SK-N-SH (cell line): ENCODE results near the gene TERT. TPM values are rescaled to one million over a fixed set of nuclear protein-coding genes. Genes with fewer than 3 reads are reported as not detected.

Experiments
- CTCF ChIA-PET: fragments of 300-600, 350-600 bp; formaldehyde crosslinking; extraction: SDS; loops from one replicate; lab custom pipeline; 2021; lab: Yijun Ruan, JAX
- POLR2A ChIA-PET: fragments of 350-600 bp; sonication (Branson Sonifier 250); formaldehyde crosslinking; extraction: SDS; loops from one replicate; lab custom pipeline; 2020; ENCODE audit warnings: antibody characterized with exemption, inconsistent platforms; lab: Yijun Ruan, JAX
- DNase-seq: peaks from one replicate; pipeline ENCODE4 v3.0.0; 2012
- H2AFZ ChIP-seq: fragments of 200-600 bp; sonication (generic); 2 replicates; pipeline ENCODE4 v1.8.1; 2016; ENCODE audit warnings: antibody characterized with exemption, mild to moderate bottlenecking, low read depth
- H3F3A ChIP-seq: fragments of 200-600 bp; sonication (generic); replicated peaks from 2 replicates; pipeline ENCODE3; 2016; ENCODE audit warnings: antibody characterized with exemption, mild to moderate bottlenecking; ENCODE audit not compliant: insufficient read depth
- H3K27ac ChIP-seq, 2 experiments: fragments of 200-500 bp in 1 of 2; fragments of 200-600 bp in 1 of 2; sonication (Bioruptor generic) in 1 of 2; sonication (generic), shearing (Covaris generic) in 1 of 2; 2 replicates each; pipeline versions ENCODE4 v1.5.1 to v1.6.1; 2014 to 2016; ENCODE audit warnings: low read depth in 2 of 2, inconsistent platforms in 1 of 2, low read length in 1 of 2, mild to moderate bottlenecking in 1 of 2, mixed read lengths in 1 of 2
- H3K27me3 ChIP-seq: fragments of 200-600 bp; sonication (generic), shearing (Covaris generic); 2 replicates; pipeline ENCODE4 v1.6.1; 2016; ENCODE audit warnings: mixed run types; ENCODE audit not compliant: insufficient read depth
- H3K36me3 ChIP-seq, 2 experiments: fragments of 200-500 bp in 1 of 2; fragments of 200-600 bp in 1 of 2; sonication (Bioruptor generic) in 1 of 2; sonication (generic) in 1 of 2; replicated peaks in 1 of 2; 2 replicates each; pipeline versions ENCODE3 to v1.5.1; 2014 to 2016; ENCODE audit warnings: low read length in 1 of 2, mild to moderate bottlenecking in 1 of 2; ENCODE audit not compliant: insufficient read depth in 2 of 2, control insufficient read depth in 1 of 2
- H3K4me1 ChIP-seq, 2 experiments: fragments of 200-500 bp in 1 of 2; fragments of 200-600 bp in 1 of 2; sonication (Bioruptor generic) in 1 of 2; sonication (generic), shearing (Covaris generic) in 1 of 2; 2 replicates each; pipeline versions ENCODE4 v1.5.1 to v1.6.1; 2014 to 2016; ENCODE audit warnings: low read depth in 1 of 2, low read length in 1 of 2, mixed run types in 1 of 2; ENCODE audit not compliant: insufficient read depth in 2 of 2, control insufficient read depth in 1 of 2
- H3K4me2 ChIP-seq: fragments of 200-600 bp; sonication (generic), shearing (Covaris generic); 2 replicates; pipeline ENCODE4 v1.6.1; 2017; ENCODE audit warnings: mixed run types
- H3K4me3 ChIP-seq, 2 experiments: fragments of 200-500 bp in 1 of 2; fragments of 200-600 bp in 1 of 2; sonication (Bioruptor generic) in 1 of 2; sonication (generic), shearing (Covaris generic) in 1 of 2; 2 replicates each; pipeline versions ENCODE4 v1.5.1 to v1.8.1; 2014 to 2016; ENCODE audit warnings: low read depth in 2 of 2, inconsistent platforms in 1 of 2, low read length in 1 of 2, mild to moderate bottlenecking in 1 of 2, mixed read lengths in 1 of 2, moderate library complexity in 1 of 2
- H3K79me2 ChIP-seq: fragments of 200-600 bp; sonication (generic); 2 replicates; pipeline ENCODE4 v1.8.1; 2017; ENCODE audit warnings: mild to moderate bottlenecking; ENCODE audit not compliant: insufficient read depth
- H3K9ac ChIP-seq: fragments of 200-600 bp; sonication (generic); 2 replicates; pipeline ENCODE4 v1.6.1; 2017; ENCODE audit warnings: mixed run types
- H3K9me2 ChIP-seq: fragments of 200-600 bp; sonication (generic); 2 replicates; pipeline ENCODE4 v1.6.1; 2017; ENCODE audit warnings: mixed run types
- H3K9me3 ChIP-seq: fragments of 200-600 bp; sonication (generic); 2 replicates; pipeline ENCODE4 v1.6.1; 2017; ENCODE audit warnings: mixed run types, mild to moderate bottlenecking, moderate library complexity
- H4K20me1 ChIP-seq: fragments of 200-600 bp; sonication (generic); 2 replicates; pipeline ENCODE4 v1.6.1; 2017; ENCODE audit warnings: mild to moderate bottlenecking, mixed run types; ENCODE audit not compliant: insufficient read depth
- FOXJ3 ChIP-seq: sonication (generic); formaldehyde crosslinking; IDR thresholded peaks from 2 replicates; pipeline ENCODE4 v1.5.1; 2020; ENCODE audit warnings: mild to moderate bottlenecking, missing genetic modification reagents
- GABPA ChIP-seq: IDR thresholded peaks from 2 replicates; pipeline ENCODE4 v1.4.0; 2012; ENCODE audit warnings: low read depth, mild to moderate bottlenecking
- GATA2 ChIP-seq: sonication (generic); formaldehyde crosslinking; IDR thresholded peaks from 2 replicates; pipeline ENCODE4 v1.5.0; 2020; ENCODE audit warnings: mild to moderate bottlenecking, missing genetic modification reagents
- MAX ChIP-seq: IDR thresholded peaks from 2 replicates; pipeline ENCODE4 v1.4.0; 2012; ENCODE audit warnings: low read depth
- MEF2A ChIP-seq: IDR thresholded peaks from 2 replicates; pipeline ENCODE4 v1.4.0; 2012; ENCODE audit warnings: low read depth, borderline replicate concordance
- POLR2AphosphoS5 ChIP-seq: IDR thresholded peaks from 2 replicates; pipeline ENCODE4 v1.6.1; 2012; ENCODE audit warnings: low read depth, low read length
- RFX5 ChIP-seq: IDR thresholded peaks from 2 replicates; pipeline ENCODE4 v1.6.1; 2012; ENCODE audit warnings: mild to moderate bottlenecking, improper control_type of control experiment, low read length
- SIN3A ChIP-seq: IDR thresholded peaks from 2 replicates; pipeline ENCODE4 v1.6.1; 2012; ENCODE audit warnings: low read depth, mild to moderate bottlenecking, low read length, moderate library complexity, borderline replicate concordance
- TAF1 ChIP-seq: IDR thresholded peaks from 2 replicates; pipeline ENCODE4 v1.6.1; 2012; ENCODE audit warnings: low read depth, mild to moderate bottlenecking, low read length, moderate library complexity, borderline replicate concordance
- USF1 ChIP-seq: IDR thresholded peaks from 2 replicates; pipeline ENCODE4 v1.4.0; 2012; ENCODE audit warnings: low read depth, borderline replicate concordance
- WGBS: methylation state at CpG from one replicate; pipeline ENCODE4 v1.1.6; 2017; ENCODE audit warnings: low lambda C conversion rate; 5-methylcytosine and 5-hydroxymethylcytosine counted together
- polyA plus RNA-seq, 3 experiments: library from polyadenylated mRNA; depleted of rRNA; stranded (reverse); fragments of >200 nt; gene quantifications; 2 replicates each; pipeline ENCODE4 v1.2.3, GENCODE V29; 2012
- TF ChIP-seq, protein P1 (sequence below): IDR thresholded peaks from 2 replicates; pipeline ENCODE4 v1.6.1; 2012; ENCODE audit warnings: mild to moderate bottlenecking, low read depth, low read length, moderate library complexity

TERT gene
- polyA plus RNA-seq, 1 of the 3 experiments (the other 2 are of a cell fraction), result 2.4 TPM

- TF ChIP-seq, protein P1, sequence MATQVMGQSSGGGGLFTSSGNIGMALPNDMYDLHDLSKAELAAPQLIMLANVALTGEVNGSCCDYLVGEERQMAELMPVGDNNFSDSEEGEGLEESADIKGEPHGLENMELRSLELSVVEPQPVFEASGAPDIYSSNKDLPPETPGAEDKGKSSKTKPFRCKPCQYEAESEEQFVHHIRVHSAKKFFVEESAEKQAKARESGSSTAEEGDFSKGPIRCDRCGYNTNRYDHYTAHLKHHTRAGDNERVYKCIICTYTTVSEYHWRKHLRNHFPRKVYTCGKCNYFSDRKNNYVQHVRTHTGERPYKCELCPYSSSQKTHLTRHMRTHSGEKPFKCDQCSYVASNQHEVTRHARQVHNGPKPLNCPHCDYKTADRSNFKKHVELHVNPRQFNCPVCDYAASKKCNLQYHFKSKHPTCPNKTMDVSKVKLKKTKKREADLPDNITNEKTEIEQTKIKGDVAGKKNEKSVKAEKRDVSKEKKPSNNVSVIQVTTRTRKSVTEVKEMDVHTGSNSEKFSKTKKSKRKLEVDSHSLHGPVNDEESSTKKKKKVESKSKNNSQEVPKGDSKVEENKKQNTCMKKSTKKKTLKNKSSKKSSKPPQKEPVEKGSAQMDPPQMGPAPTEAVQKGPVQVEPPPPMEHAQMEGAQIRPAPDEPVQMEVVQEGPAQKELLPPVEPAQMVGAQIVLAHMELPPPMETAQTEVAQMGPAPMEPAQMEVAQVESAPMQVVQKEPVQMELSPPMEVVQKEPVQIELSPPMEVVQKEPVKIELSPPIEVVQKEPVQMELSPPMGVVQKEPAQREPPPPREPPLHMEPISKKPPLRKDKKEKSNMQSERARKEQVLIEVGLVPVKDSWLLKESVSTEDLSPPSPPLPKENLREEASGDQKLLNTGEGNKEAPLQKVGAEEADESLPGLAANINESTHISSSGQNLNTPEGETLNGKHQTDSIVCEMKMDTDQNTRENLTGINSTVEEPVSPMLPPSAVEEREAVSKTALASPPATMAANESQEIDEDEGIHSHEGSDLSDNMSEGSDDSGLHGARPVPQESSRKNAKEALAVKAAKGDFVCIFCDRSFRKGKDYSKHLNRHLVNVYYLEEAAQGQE, result no peak
- TF ChIP-seq USF1 (no peak), FOXJ3 (CRISPR knock-in tag) (no peak), GATA2 (CRISPR knock-in tag) (no peak), TAF1 (no peak)
- TF ChIP-seq, all 33 proteins: peak for 0
Measured at GRCh38 chr5:1325191-1325741, 30.4 kb upstream of the TERT start (continued).

DNA sequence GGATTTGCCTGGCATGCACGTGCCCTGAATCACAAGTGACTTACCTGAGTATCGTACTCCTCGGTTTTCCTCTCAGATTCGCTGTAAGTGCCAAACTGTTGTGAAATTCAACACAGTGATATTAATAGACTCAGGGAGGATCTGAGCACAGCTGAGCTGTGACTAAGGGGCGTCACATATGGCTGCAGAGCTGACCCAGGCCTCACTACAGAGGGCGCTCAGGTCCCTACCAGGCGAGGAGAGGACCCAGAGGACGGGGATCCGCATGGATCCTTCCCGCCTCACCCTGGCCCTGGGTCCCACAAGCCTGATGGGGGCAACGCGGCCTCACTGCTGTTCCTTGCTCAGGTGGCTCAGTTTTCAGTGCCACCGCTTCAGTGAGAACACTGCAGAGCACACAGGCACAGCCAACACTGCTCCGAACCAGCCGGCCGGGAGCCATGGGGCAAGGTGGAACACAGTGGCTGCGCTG lies 29.9 kb upstream of the TERT start:
- peaks cover 9 to 61% of the 10 kb centered on the region in 2 experiments for H3K36me3 ChIP-seq
- peaks cover 24% of the 10 kb centered on the region for H3F3A ChIP-seq
- no peak for TF ChIP-seq MEF2A
- no peak for TF ChIP-seq SIN3A
- no peak for TF ChIP-seq MAX
- TF ChIP-seq, protein P1, result no peak
- no peak for TF ChIP-seq RFX5
- TF ChIP-seq POLR2AphosphoS5, result no peak
- TF ChIP-seq GABPA, result no peak
- TF ChIP-seq, all 33 proteins: peak for 0
- Histone ChIP-seq H2AFZ (no peak overlapping the region), H3K9me3 (no peaks in the 10 kb centered on the region), H3K27ac (no peak overlapping the region), H3K79me2 (no peaks in the 10 kb centered on the region; the same call in 1 of the 2 replicates), H3K27me3 (no peaks in the 10 kb centered on the region), H3K9ac (no peak overlapping the region), H3K4me2 (no peak overlapping the region), H3K4me3 (no peak overlapping the region), H4K20me1 (no peaks in the 10 kb centered on the region), H3K9me2 (no peaks in the 10 kb centered on the region), H3K4me1 (no peaks in the 10 kb centered on the region)
- POLR2A ChIA-PET, result no interaction called here
- WGBS, result 94% methylated on average over 13 of the region's 17 CpGs
- CTCF ChIA-PET, result no interaction called here
- no peak for DNase-seq
